ENCODE data around the gene RAB34.

RAB34 gene, protein sequence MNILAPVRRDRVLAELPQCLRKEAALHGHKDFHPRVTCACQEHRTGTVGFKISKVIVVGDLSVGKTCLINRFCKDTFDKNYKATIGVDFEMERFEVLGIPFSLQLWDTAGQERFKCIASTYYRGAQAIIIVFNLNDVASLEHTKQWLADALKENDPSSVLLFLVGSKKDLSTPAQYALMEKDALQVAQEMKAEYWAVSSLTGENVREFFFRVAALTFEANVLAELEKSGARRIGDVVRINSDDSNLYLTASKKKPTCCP

DNA sequence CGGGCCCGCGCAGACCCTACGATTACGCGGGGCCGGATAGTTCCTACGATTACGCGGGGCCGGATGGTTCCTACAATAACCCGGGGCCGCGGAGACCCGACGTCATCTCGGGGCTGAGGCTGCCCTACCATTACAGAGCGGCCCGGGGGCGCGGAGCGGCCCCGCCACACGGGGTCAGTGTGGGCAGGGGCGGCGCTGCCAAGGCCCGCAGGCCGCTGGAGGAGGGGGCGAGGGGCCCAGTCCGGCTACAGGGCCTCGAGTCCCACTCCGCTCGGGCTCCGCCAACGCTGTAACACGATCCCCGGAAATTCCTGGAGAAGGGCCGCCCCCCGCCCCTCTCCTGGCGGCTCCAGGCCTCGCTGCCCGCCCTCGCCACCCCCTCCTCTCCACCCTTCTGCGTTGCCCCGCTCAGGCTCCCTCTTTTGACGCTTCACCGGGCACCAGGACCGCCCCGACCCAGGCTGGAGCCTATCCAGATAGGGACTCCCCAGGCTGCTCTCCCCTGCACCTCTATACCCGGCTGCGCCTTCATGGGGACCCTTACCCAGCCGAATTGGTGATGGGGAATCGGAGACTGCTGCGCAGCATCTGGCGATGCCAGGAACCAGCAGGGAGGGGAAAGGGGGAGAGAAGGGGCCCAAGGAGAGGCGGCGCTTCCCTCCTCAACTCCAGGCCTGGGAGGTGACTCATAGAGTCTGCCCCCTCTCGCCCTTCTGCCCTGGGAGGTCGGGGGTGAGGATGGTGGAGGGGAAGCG, at the start of gene RAB34:
RAB34 (minus strand) TSS at position 291 of the 755 bp plus-strand sequence. CDS start 602 bp downstream, outside the sequence.
- DNase-seq: no peak

DNA sequence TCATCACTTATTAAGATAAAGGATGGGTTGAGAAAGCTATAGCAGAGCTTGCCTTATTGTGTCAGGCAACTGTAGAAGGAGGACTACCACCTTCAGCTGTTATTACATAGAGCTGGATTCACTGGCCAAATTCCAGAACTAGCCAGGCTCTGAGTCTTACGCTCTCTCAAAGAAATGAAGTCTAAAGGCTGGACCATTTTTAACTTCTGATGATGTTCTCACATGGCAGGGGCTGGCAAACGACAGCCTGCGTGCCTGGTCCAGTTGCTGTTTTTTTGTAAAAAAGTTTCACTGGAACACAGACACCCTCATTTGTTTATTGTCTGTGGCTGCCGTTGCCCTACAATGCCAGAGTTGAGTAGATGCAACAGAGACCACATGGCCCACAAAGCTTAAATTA, 47.4 kb upstream of the RAB34 start:
- no peak for DNase-seq

- peak; percentile 85 for DNase-seq
Measured at GRCh38 chr17:28763804-28764266, 46.2 kb upstream of the RAB34 start.

DNA sequence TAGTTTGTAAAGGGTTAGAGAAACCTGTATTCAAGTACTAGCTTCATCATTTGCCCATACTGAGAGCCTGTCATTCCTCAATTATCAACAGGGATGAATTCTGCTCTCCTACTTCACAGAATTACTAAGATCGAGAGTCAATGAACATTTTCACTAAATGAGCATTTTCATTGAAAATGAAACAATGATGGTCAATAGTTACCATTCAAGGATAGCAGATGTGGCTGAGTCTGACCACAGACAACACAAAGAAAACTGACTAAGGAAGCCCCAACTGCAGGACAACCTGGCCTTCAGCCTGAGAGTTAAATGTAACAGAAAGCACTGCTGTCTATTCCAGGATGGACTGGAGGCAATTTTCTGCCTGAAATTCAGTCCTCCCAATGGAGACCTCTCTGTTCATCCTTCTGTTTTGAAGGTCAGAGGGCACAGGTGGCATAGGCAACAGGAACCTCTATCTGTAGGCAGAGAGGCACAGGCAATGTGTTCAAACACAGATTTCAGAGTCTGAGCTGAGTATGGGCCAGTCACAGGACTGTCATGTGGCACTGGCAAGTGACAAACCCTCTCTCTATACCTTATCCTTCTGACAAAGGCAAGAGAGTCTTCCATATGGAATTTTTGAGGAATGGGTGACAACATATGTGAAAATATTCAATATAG, 45.6 kb upstream of the RAB34 start:
- DNase-seq: no peak

DNA sequence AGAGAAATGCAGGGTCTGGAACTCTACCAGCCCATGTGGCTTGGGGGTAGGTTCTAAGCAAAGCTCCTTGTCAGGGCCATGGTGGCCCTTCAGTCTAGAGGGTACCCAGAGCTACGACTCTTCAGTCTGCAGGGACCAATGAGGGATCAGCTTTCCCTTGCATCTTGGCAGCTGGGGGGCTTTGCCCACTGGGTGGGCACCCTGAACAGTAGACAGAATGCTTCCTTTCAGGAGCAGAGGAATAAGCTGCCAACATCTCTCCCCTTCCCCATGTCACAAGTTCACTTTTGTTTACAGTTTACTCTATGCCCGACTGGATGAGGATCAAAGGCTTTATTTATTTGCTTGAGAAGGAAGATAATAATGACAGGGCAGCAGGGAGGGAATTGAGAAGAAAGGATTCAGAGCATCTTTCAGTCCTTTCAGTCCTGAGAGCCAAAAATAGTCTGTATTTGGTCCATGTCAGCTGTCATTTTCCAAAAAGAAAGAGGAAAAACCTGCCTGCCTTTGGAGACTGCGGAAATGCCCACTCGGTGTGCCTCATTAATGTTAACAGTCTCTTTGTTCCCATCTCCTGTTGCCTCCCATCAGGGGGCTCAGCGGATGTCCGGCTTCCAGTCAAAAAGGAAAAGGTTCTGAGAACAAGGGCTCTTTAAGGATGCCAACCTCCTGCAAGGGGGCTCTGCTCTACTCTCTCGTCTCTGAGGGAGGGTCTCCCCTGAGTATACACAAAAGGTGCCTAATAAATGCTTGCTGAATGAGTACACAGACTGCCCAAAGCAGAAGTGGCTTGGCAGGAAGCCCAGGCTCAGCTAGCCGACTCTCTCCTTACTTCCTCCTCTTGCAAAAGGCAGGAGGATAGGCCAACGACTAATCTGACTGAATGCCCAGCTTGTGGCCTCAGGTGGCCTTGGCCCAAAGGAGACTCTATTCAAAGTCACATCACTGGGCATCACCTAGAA, 43.2 kb upstream of the RAB34 start:
- peak; percentile 61 for DNase-seq

GRCh38 chr17:28759256-28759865, 41.7 kb upstream of the RAB34 start:
- DNase-seq: no peak

DNA sequence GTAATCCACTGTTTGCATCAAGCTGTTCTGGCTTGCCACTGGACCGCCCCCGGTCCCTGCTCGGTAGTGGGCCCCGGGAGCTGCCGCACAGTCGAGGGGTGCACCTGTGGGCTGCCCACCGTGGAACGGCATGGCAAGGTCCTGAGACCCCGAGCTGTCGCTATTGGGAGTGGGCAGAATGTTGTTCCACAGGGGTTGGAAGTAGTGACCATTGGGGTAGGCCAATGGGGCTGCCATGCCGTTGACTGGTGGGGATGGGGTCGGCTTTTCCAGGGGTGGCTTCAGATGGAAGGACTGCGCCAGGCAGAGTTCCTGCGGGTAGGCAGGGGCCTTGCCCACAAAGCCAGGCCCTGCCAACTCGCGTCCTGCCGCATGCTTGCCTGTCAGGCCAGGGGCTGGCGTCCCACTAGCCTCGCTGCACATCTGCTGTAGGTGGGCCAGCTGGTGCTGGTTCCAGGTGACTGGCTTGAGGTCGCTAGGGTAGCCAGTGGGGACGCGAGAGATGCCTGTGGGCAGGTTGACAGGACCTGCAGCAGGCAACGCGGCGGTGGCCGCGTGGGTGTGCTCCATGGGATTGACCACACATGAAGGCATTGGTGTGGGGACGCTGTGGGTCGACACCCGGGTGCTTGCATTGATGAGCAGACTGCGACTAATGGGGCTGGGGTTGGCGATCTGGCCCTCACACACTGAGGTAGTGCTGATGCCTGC, 40.9 kb upstream of the RAB34 start:
- DNase-seq: no peak

GRCh38 chr17:28756049-28756804, 38.6 kb upstream of the RAB34 start:
- no peak for DNase-seq

DNA sequence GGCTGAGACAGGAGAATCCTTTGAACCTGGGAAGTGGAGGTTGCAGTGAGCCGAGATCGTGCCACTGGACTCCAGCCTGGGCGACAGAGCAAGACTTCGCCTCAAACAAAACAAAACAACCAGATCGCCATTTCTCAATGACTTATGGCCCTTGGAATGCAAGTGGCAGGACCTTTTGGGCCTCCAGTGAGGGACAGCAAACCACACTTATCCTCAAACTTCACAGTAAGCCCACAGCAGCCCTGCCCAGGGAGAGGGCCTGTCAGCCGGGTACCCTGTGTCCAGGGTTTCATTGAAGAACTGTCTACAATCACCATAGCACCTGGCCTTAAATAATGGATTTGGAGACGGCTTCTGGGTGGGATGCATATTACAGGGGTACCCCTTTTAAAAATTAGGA, 37.8 kb upstream of the RAB34 start:
- no peak for DNase-seq

- DNase-seq: no peak
Measured at GRCh38 chr17:28751600-28752366, 34.1 kb upstream of the RAB34 start.

- peak; percentile 94 for DNase-seq
Measured at GRCh38 chr17:28750178-28751047, 32.7 kb upstream of the RAB34 start.

- DNase-seq: no peak
Measured at GRCh38 chr17:28749516-28750177, 32.0 kb upstream of the RAB34 start.

DNA sequence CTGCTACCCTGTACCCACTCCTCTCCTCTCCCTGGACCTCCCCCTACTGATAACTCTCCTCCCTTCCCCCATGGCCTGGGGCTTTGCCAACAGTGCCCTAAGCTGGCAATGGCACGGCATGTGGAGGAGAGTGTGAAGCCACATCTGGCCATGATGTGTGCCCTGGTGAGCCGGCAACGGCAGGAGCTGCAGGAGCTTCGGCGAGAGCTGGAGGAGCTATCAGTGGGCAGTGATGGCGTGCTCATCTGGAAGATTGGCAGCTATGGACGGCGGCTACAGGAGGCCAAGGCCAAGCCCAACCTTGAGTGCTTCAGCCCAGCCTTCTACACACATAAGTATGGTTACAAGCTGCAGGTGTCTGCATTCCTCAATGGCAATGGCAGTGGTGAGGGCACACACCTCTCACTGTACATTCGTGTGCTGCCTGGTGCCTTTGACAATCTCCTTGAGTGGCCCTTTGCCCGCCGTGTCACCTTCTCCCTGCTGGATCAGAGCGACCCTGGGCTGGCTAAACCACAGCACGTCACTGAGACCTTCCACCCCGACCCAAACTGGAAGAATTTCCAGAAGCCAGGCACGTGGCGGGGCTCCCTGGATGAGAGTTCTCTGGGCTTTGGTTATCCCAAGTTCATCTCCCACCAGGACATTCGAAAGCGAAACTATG, 31.3 kb upstream of the RAB34 start:
- DNase-seq: no peak

- no peak for DNase-seq
Measured at GRCh38 chr17:28747801-28748750, 30.4 kb upstream of the RAB34 start.

DNA sequence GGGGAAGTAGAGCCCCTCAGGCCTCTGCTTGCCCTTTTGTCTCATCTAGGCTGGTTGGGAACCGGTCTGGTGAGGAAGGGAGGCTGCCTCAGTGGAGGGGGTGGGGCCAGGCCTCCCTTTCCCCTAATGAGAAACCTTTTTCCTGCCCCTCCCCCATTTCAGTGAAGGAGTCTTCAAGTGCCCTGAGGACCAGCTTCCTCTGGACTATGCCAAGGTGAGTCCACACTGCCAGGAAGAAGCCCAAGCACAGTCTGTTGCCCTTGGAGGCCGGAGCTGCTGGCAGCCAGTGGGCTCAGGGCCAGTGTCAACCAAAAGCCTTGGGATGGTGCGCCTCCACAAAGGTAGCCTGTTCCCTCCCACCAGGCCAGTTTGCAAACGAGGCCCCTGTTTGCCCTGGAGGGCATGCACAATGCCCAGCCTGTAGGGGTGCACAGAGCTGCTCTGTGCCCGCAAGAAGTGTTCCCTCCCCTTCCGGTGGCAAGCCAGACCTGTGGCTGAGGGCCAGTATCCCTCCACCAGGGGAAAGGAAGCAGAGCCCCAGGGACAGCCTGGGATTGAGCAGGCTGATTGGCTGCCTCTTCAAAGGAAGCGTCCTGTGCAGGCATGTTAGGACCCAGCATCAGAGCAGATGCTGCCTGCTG, 29.5 kb upstream of the RAB34 start:
- DNase-seq: no peak

GRCh38 chr17:28746611-28747050, 29.0 kb upstream of the RAB34 start:
- peak; percentile 67 for DNase-seq
